GM12891 (cell line): Measurements from ENCODE around the gene DHDDS.
A peak's percentile ranks its signal among the peaks of the same experiment; 100 is the strongest.
"Not testable (repeated sequence)": the region's sequence is repeated elsewhere in the genome, so short reads cannot be mapped to it uniquely, and the experiment has no call there.

Source experiments
- DNase-seq: peaks from one replicate; pipeline ENCODE4 v3.0.0; 2011; ENCODE audit warnings: low spot score; ENCODE audit not compliant: insufficient read length
- FAIRE-seq: peaks from 2 replicates; lab custom pipeline; 2011; peaks lifted over from hg19 to GRCh38; lab: Jason Lieb, UNC
- PAX5 ChIP-seq: IDR thresholded peaks from 2 replicates; pipeline ENCODE4 v1.6.1; 2011; ENCODE audit warnings: low read length, moderate library complexity, mild to moderate bottlenecking; ENCODE audit not compliant: insufficient read depth, severe bottlenecking
- POLR2A ChIP-seq: IDR thresholded peaks from 2 replicates; pipeline ENCODE4 v1.6.1; 2011; ENCODE audit warnings: low read depth, low read length, control low read depth
- POLR2AphosphoS5 ChIP-seq: IDR thresholded peaks from 2 replicates; pipeline ENCODE4 v1.6.1; 2011; ENCODE audit warnings: low read depth, low read length, control low read depth
- POU2F2 ChIP-seq: IDR thresholded peaks from 2 replicates; pipeline ENCODE4 v1.6.1; 2011; ENCODE audit warnings: low read depth, mild to moderate bottlenecking, control low read depth, low read length, moderate library complexity
- SPI1 ChIP-seq: IDR thresholded peaks from 2 replicates; pipeline ENCODE4 v1.6.1; 2011; ENCODE audit warnings: low read depth, low read length, control low read depth
- TAF1 ChIP-seq: IDR thresholded peaks from 2 replicates; pipeline ENCODE4 v1.6.1; 2011; ENCODE audit warnings: low read depth, low read length, control low read depth

DHDDS gene

GRCh38 chr1:26493267-26493666 is 61.1 kb downstream of the DHDDS start:
- no peak for TF ChIP-seq POU2F2
- no peak for TF ChIP-seq PAX5
- no peak for TF ChIP-seq TAF1
- no peak for TF ChIP-seq POLR2AphosphoS5
- TF ChIP-seq SPI1: peak; percentile 61; the same call in 1 of the 2 replicates
- FAIRE-seq (no peak), DNase-seq (no peak)

- TF ChIP-seq POLR2AphosphoS5 (no peak), SPI1 (no peak), TAF1 (no peak), POLR2A (no peak), POU2F2 (no peak), PAX5 (no peak)
- DNase-seq (no peak), FAIRE-seq (no peak)
Observed at GRCh38 chr1:26493938-26494337, 61.8 kb downstream of the DHDDS start.

- DNase-seq (no peak), FAIRE-seq (no peak)
Observed at GRCh38 chr1:26496861-26497260, 64.7 kb downstream of the DHDDS start.

GRCh38 chr1:26498894-26499293 is 66.8 kb downstream of the DHDDS start:
- TF ChIP-seq PAX5: no peak
- no peak for TF ChIP-seq SPI1
- no peak for TF ChIP-seq POLR2AphosphoS5
- TF ChIP-seq POLR2A: no peak
- no peak for TF ChIP-seq TAF1
- TF ChIP-seq POU2F2: no peak
- FAIRE-seq: peak; percentile 40

More at GRCh38 chr1:26496861-26497260, 64.7 kb downstream of the DHDDS start:
- TF ChIP-seq POLR2A: no peak
- TF ChIP-seq POLR2AphosphoS5: no peak
- no peak for TF ChIP-seq TAF1
- TF ChIP-seq SPI1: no peak
- no peak for TF ChIP-seq PAX5
- no peak for TF ChIP-seq POU2F2

GRCh38 chr1:26500488-26501175 is 68.5 kb downstream of the DHDDS start:
- FAIRE-seq: no peak
- peak; percentile 87 for DNase-seq
- TF ChIP-seq SPI1 (no peak), TAF1 (no peak; the same call in 1 of the 2 replicates), PAX5 (no peak), POLR2AphosphoS5 (no peak), POLR2A (no peak), POU2F2 (no peak)

More at GRCh38 chr1:26498894-26499293, 66.8 kb downstream of the DHDDS start:
- DNase-seq: no peak

GRCh38 chr1:26510711-26511110 is 78.6 kb downstream of the DHDDS start:
- DNase-seq, FAIRE-seq: not testable (repeated sequence)

GRCh38 chr1:26515836-26516235 is 83.7 kb downstream of the DHDDS start:
- not testable (repeated sequence) for FAIRE-seq, DNase-seq

GRCh38 chr1:26516987-26517765 is 85.1 kb downstream of the DHDDS start:
- no peak for FAIRE-seq
- no peak for TF ChIP-seq PAX5
- no peak for TF ChIP-seq SPI1
- no peak for TF ChIP-seq POU2F2
- no peak for TF ChIP-seq POLR2AphosphoS5
- no peak for TF ChIP-seq TAF1
- no peak for TF ChIP-seq POLR2A
- DNase-seq: no peak

GRCh38 chr1:26517766-26518049 is 85.6 kb downstream of the DHDDS start:
- no peak for DNase-seq
- TF ChIP-seq POLR2A (no peak), PAX5 (no peak), TAF1 (no peak)
- FAIRE-seq: no peak

GRCh38 chr1:26518355-26518754 is 86.2 kb downstream of the DHDDS start:
- DNase-seq: no peak
- no peak for TF ChIP-seq POU2F2
- no peak for TF ChIP-seq PAX5
- no peak for TF ChIP-seq POLR2AphosphoS5
- no peak for TF ChIP-seq POLR2A
- TF ChIP-seq TAF1: no peak
- TF ChIP-seq SPI1: no peak
- FAIRE-seq: no peak
